Measurements from ENCODE around the gene ZNRF2. TPM values are rescaled to one million over a fixed set of nuclear protein-coding genes. Genes with fewer than 3 reads are reported as not detected.

Gene ZNRF2
- total and polyA plus RNA-seq, 2 of the 4 experiments (the other 2 are of a cell fraction), result 0.31 to 0.54 TPM

- no peak overlapping the region for H4K5ac ChIP-seq (ENCODE audit: low read depth, low read length)
- no peaks in the 10 kb centered on the region for H3K79me1 ChIP-seq (ENCODE audit: low read depth in 1 of 2, low read length in 2 of 2)
- intact Hi-C loops (cut with micrococcal nuclease) (no loop called here), in situ Hi-C loops (cut with MboI; ENCODE audit: low sequenced_read_pairs) (no loop called here), dilution Hi-C loops (cut with HindIII; ENCODE audit: low sequenced_read_pairs, unreplicated experiment) (no loop called here)
- no peak overlapping the region for H3K56ac ChIP-seq (ENCODE audit: extremely low read depth, insufficient read depth, low read length)
- H3K27ac ChIP-seq (ENCODE audit: insufficient read depth, low read length), result no peak overlapping the region
- no peak for DNase-seq
- no peak overlapping the region for H2BK15ac ChIP-seq (ENCODE audit: low read depth, low read length)
- H3K14ac ChIP-seq (replicated peaks; ENCODE audit: low read depth, low read length), result no peak overlapping the region
- no peak overlapping the region for H2BK20ac ChIP-seq (ENCODE audit: low read depth, low read length)
- TF ChIP-seq FOS (IDR thresholded peaks at IDR 0.05; ENCODE audit: low read depth, low read length), result no peak
- no peak for TF ChIP-seq USF2 (IDR thresholded peaks at IDR 0.05; ENCODE audit: low read depth, low read length)
- no peak for TF ChIP-seq MXI1 (IDR thresholded peaks at IDR 0.05; ENCODE audit: borderline replicate concordance, low read depth, low read length)
- no peak for TF ChIP-seq MAFK (IDR thresholded peaks at IDR 0.05; ENCODE audit: low read depth, low read length)
- TF ChIP-seq RAD21 (IDR thresholded peaks at IDR 0.05; ENCODE audit: low read length), result no peak
- no peak for TF ChIP-seq MAZ (IDR thresholded peaks at IDR 0.05; ENCODE audit: borderline replicate concordance, low read depth, low read length)
- no peak for TF ChIP-seq CHD1 (IDR thresholded peaks at IDR 0.05; ENCODE audit: low read depth, low read length)
- no peak for TF ChIP-seq ELK1 (IDR thresholded peaks at IDR 0.05; ENCODE audit: borderline replicate concordance, low read depth, low read length)
- TF ChIP-seq CTCF (conservative IDR thresholded peaks at IDR 0.05; ENCODE audit: low read depth, low read length), result no peak
- no peak for TF ChIP-seq RFX5 (IDR thresholded peaks at IDR 0.05; ENCODE audit: low read depth, low read length)
- TF ChIP-seq NFE2L2 (IDR thresholded peaks at IDR 0.05; ENCODE audit: low read depth, low read length), result no peak
- TF ChIP-seq BHLHE40 (IDR thresholded peaks at IDR 0.05; ENCODE audit: low read depth, low read length), result no peak
- no peaks in the 10 kb centered on the region for H3K27me3 ChIP-seq (ENCODE audit: control insufficient read depth, insufficient read depth, low read length)
- H3K4me2 ChIP-seq (ENCODE audit: low read depth, low read length), result no peak overlapping the region
- no CpG with 5 or more reads among the region's 3 CpGs for WGBS, 2 experiments (ENCODE audit: extremely low coverage in 2 of 2, insufficient read length in 1 of 2)
- no peak overlapping the region for H3K4ac ChIP-seq (ENCODE audit: low read depth, low read length)
- H3K9me3 ChIP-seq (ENCODE audit: control insufficient read depth, insufficient read depth, low read length), result no peaks in the 10 kb centered on the region
- H3K36me3 ChIP-seq (ENCODE audit: control insufficient read depth, insufficient read depth, low read length), result no peaks in the 10 kb centered on the region
- H3K18ac ChIP-seq (ENCODE audit: low read depth, low read length), result no peak overlapping the region
- POLR2A ChIA-PET (ENCODE audit: unreplicated experiment), result no interaction called here
- H2AK5ac ChIP-seq (ENCODE audit: low read depth, low read length), result no peak overlapping the region
- H3K9ac ChIP-seq (ENCODE audit: low read depth, low read length), result no peak overlapping the region
- no peak overlapping the region for H4K8ac ChIP-seq (ENCODE audit: low read depth in 2 of 2, low read length in 2 of 2)
- H3K4me3 ChIP-seq (ENCODE audit: insufficient read depth, low read depth, low read length), result no peak overlapping the region
- CTCF ChIA-PET, result interaction anchor here (1.3 kb wide), 1 partner anchor 19 kb away, joined by 3 read pairs; no protein-coding TSS in a partner anchor
- H2BK120ac ChIP-seq (ENCODE audit: low read depth, low read length), result no peak overlapping the region
- H3K23ac ChIP-seq (ENCODE audit: low read depth, low read length), result no peak overlapping the region
- H4K20me1 ChIP-seq (ENCODE audit: insufficient read depth, low read length), result no peaks in the 10 kb centered on the region
- no peak for ATAC-seq (ENCODE audit: low read depth)
- H4K91ac ChIP-seq (ENCODE audit: insufficient read depth, low read depth, low read length), result no peak overlapping the region
- H3K4me1 ChIP-seq (ENCODE audit: control insufficient read depth, insufficient read depth, low read length), result no peaks in the 10 kb centered on the region; the same call in 1 of the 2 replicates
- no TSS peak for BruUV-seq (replicated peaks)
- no peak overlapping the region for H2AFZ ChIP-seq (replicated peaks; ENCODE audit: low read length, poor library complexity)
- no peaks in the 10 kb centered on the region for H3K9me1 ChIP-seq (ENCODE audit: insufficient read depth, low read length)
- H2BK5ac ChIP-seq (ENCODE audit: low read depth, low read length, poor library complexity, severe bottlenecking), result no peak overlapping the region
- no peak overlapping the region for H2AK9ac ChIP-seq (replicated peaks; ENCODE audit: low read depth, low read length, poor library complexity)
These were observed 45.3 kb downstream of the ZNRF2 start for GRCh38 chr7:30329716-30330115.

All from IMR-90 (cell line).